Trophoblast cell (in vitro differentiated cells and primary cell): Measurements from ENCODE around the gene ERAP2.

Experiments used
- DNase-seq, 2 donors: peaks; one replicate each; pipeline ENCODE4 v3.0.0-alpha.2; 2016
- H2AFZ ChIP-seq: 2 replicates; pipeline ENCODE4 v1.6.1; 2013; ENCODE audit warnings: low read length, moderate library complexity, mild to moderate bottlenecking; ENCODE audit not compliant: insufficient read depth, poor library complexity
- H2AK5ac ChIP-seq: 2 replicates; pipeline ENCODE4 v1.6.1; 2013; ENCODE audit warnings: mild to moderate bottlenecking, low read length
- H2BK120ac ChIP-seq: 2 replicates; pipeline ENCODE4 v1.6.1; 2013; ENCODE audit warnings: low read length, mild to moderate bottlenecking, moderate library complexity; ENCODE audit not compliant: insufficient read depth, poor library complexity
- H2BK12ac ChIP-seq: 2 replicates; pipeline ENCODE4 v1.6.1; 2013; ENCODE audit warnings: mild to moderate bottlenecking, low read length, moderate library complexity
- H2BK5ac ChIP-seq: 2 replicates; pipeline ENCODE4 v1.6.1; 2013; ENCODE audit warnings: low read length, low read depth, moderate library complexity, mild to moderate bottlenecking; ENCODE audit not compliant: poor library complexity
- H3K14ac ChIP-seq: 2 replicates; pipeline ENCODE4 v1.6.1; 2013; ENCODE audit warnings: mild to moderate bottlenecking, low read length
- H3K18ac ChIP-seq: 2 replicates; pipeline ENCODE4 v1.6.1; 2013; ENCODE audit warnings: mild to moderate bottlenecking, low read length
- H3K23ac ChIP-seq: 2 replicates; pipeline ENCODE4 v1.6.1; 2013; ENCODE audit warnings: low read length
- H3K27ac ChIP-seq: 2 replicates; pipeline ENCODE4 v1.5.1; 2013; ENCODE audit warnings: low read depth, mild to moderate bottlenecking, inconsistent platforms, low read length, moderate library complexity
- H3K27me3 ChIP-seq: 2 replicates; pipeline ENCODE4 v1.6.1; 2013; ENCODE audit warnings: inconsistent platforms, mild to moderate bottlenecking, low read length, moderate library complexity; ENCODE audit not compliant: insufficient read depth
- H3K36me3 ChIP-seq, 2 experiments: 1 replicate in 1 of 2; 2 replicates in 1 of 2; pipeline ENCODE4 v1.6.1; 2013; ENCODE audit warnings: low read length in 2 of 2, mild to moderate bottlenecking in 2 of 2, moderate library complexity in 1 of 2; ENCODE audit not compliant: insufficient read depth in 2 of 2, control insufficient read depth in 1 of 2
- H3K4ac ChIP-seq: 2 replicates; pipeline ENCODE4 v1.6.1; 2013; ENCODE audit warnings: low read depth, mild to moderate bottlenecking, low read length, moderate library complexity
- H3K4me1 ChIP-seq, 2 experiments: 1 replicate in 1 of 2; 2 replicates in 1 of 2; pipeline ENCODE4 v1.6.1; 2013; ENCODE audit warnings: low read length in 2 of 2, mild to moderate bottlenecking in 2 of 2, moderate library complexity in 1 of 2; ENCODE audit not compliant: insufficient read depth in 2 of 2, control insufficient read depth in 1 of 2
- H3K4me2 ChIP-seq: 2 replicates; pipeline ENCODE4 v1.6.1; 2013; ENCODE audit warnings: inconsistent platforms, mild to moderate bottlenecking, low read length, moderate library complexity
- H3K4me3 ChIP-seq: 2 replicates; pipeline ENCODE4 v1.5.1; 2013; ENCODE audit warnings: mild to moderate bottlenecking, low read depth, low read length, inconsistent platforms
- H3K79me1 ChIP-seq: one replicate; pipeline ENCODE4 v1.6.1; 2013; ENCODE audit warnings: low read length
- H3K79me2 ChIP-seq: 2 replicates; pipeline ENCODE4 v1.6.1; 2013; ENCODE audit warnings: low read length, mild to moderate bottlenecking; ENCODE audit not compliant: control insufficient read depth, insufficient read depth, poor library complexity
- H3K9ac ChIP-seq: 2 replicates; pipeline ENCODE4 v1.6.1; 2013; ENCODE audit warnings: mild to moderate bottlenecking, low read length
- H3K9me3 ChIP-seq: 2 replicates; pipeline ENCODE4 v1.6.1; 2013; ENCODE audit warnings: low read depth, mild to moderate bottlenecking, control low read depth, inconsistent platforms, low read length; ENCODE audit not compliant: insufficient read depth
- H4K12ac ChIP-seq: 2 replicates; pipeline ENCODE4 v1.6.1; 2013; ENCODE audit warnings: low read depth, mild to moderate bottlenecking, low read length, moderate library complexity
- H4K8ac ChIP-seq: 2 replicates; pipeline ENCODE4 v1.6.1; 2013; ENCODE audit warnings: low read depth, mild to moderate bottlenecking, low read length, moderate library complexity
- H4K91ac ChIP-seq: one replicate; pipeline ENCODE4 v1.6.1; 2013; ENCODE audit warnings: low read depth, mild to moderate bottlenecking, low read length, moderate library complexity
- WGBS: extraction: QIAGEN DNeasy Blood & Tissue Kit; methylation state at CpG from one replicate; pipeline ENCODE4 v1.1.7; 2013; ENCODE audit warnings: missing lambda C conversion rate; ENCODE audit not compliant: insufficient read length, insufficient coverage; ENCODE audit errors: extremely low coverage; 5-methylcytosine and 5-hydroxymethylcytosine counted together

Gene ERAP2

GRCh38 chr5:96857454-96857853 lies 18.8 kb upstream of the ERAP2 start:
- no peak for DNase-seq
- Histone ChIP-seq H2AFZ (no peak overlapping the region), H3K14ac (no peak overlapping the region), H2BK120ac (no peak overlapping the region), H2BK12ac (no peak overlapping the region), H4K8ac (no peak overlapping the region), H3K79me2 (no peaks in the 10 kb centered on the region), H3K23ac (no peak overlapping the region), H3K4ac (no peak overlapping the region), H3K4me1 (no peaks in the 10 kb centered on the region), H3K4me2 (no peak overlapping the region), H3K18ac (no peak overlapping the region), H3K79me1 (no peaks in the 10 kb centered on the region), H3K36me3 (no peaks in the 10 kb centered on the region), H2BK5ac (no peak overlapping the region), H4K91ac (no peak overlapping the region), H3K27ac (no peak overlapping the region), H3K9ac (no peak overlapping the region), H3K4me3 (no peak overlapping the region), H3K27me3 (no peaks in the 10 kb centered on the region), H3K9me3 (no peaks in the 10 kb centered on the region), H2AK5ac (no peak overlapping the region), H4K12ac (no peak overlapping the region)
- WGBS: no CpG with 5 or more reads among the region's 1 CpG

- H3K4me2 ChIP-seq: no peak overlapping the region
- no peak overlapping the region for H3K18ac ChIP-seq
- no peak overlapping the region for H3K9ac ChIP-seq
- no peak overlapping the region for H2BK12ac ChIP-seq
- H2BK120ac ChIP-seq: no peak overlapping the region
- no peak overlapping the region for H4K91ac ChIP-seq
- no peak overlapping the region for H2AFZ ChIP-seq
- no peak overlapping the region for H4K8ac ChIP-seq
- no peak overlapping the region for H3K14ac ChIP-seq
- H3K23ac ChIP-seq: no peak overlapping the region
- H3K4me3 ChIP-seq: no peak overlapping the region
- no peak overlapping the region for H2BK5ac ChIP-seq
- no peak overlapping the region for H4K12ac ChIP-seq
- no peaks in the 10 kb centered on the region for H3K27me3 ChIP-seq
- WGBS: no CpG with 5 or more reads among the region's 4 CpGs
- H3K79me2 ChIP-seq: no peaks in the 10 kb centered on the region
- H3K9me3 ChIP-seq: no peaks in the 10 kb centered on the region
- DNase-seq: no peak
- H3K79me1 ChIP-seq: no peaks in the 10 kb centered on the region
- no peak overlapping the region for H3K4ac ChIP-seq
- H2AK5ac ChIP-seq: no peak overlapping the region
- no peaks in the 10 kb centered on the region for H3K36me3 ChIP-seq
- H3K4me1 ChIP-seq: no peaks in the 10 kb centered on the region
- no peak overlapping the region for H3K27ac ChIP-seq
These were observed 18.4 kb upstream of the ERAP2 start for GRCh38 chr5:96857924-96858323.

DNA sequence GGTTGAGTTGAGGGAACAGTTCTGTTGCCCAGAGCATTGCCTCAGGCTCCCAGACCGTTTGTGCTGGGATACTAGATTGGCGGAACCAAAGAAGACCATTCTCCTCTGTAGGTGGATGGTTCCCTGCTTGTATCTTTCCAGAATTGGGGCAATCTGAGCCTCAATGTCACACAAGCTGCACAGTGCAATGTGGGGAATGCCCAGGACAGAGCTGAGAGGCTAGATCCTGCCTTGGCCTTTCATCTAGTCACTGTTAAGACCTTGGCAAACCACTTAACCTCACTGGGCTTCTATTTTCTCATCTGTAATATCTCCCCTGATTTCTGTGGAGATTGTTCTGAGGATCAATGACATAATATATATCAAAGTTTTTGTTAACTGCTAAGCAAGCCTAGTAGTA lies 16.9 kb upstream of the ERAP2 start:
- Histone ChIP-seq H3K23ac (no peak overlapping the region), H3K4me1 (no peaks in the 10 kb centered on the region), H3K9ac (no peak overlapping the region), H2BK12ac (no peak overlapping the region), H3K27ac (no peak overlapping the region), H3K18ac (no peak overlapping the region), H4K8ac (no peak overlapping the region), H3K4me3 (no peak overlapping the region), H2BK5ac (no peak overlapping the region), H3K14ac (no peak overlapping the region), H2AK5ac (no peak overlapping the region), H4K91ac (no peak overlapping the region), H3K4ac (no peak overlapping the region), H3K9me3 (no peaks in the 10 kb centered on the region), H3K79me2 (no peaks in the 10 kb centered on the region), H3K27me3 (no peaks in the 10 kb centered on the region), H3K4me2 (no peak overlapping the region), H4K12ac (no peak overlapping the region), H3K36me3 (no peaks in the 10 kb centered on the region), H3K79me1 (no peaks in the 10 kb centered on the region), H2BK120ac (no peak overlapping the region), H2AFZ (no peak overlapping the region)
- no peak for DNase-seq
- WGBS: no CpG with 5 or more reads among the region's 2 CpGs

DNA sequence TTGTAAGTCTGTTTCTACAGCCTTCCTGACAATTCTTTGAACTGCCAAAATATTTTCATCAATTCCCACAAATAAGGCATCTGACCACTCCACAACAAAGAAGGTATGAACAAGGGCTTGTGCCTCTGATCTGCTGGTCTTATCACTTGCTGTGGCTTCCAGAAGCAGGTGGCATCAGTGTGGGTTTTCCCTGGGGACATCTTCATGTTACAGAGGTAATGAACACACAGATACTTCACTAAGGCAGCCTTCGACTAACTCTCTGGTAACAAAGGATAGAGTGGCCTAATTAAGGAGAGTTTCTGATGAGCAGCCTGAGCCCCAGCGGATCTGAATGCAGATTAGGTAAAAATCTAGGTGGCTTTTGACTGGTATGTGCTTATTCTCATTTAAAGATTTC lies 15.2 kb upstream of the ERAP2 start:
- no CpG with 5 or more reads among the region's 2 CpGs for WGBS

More for the DNA sequence above, 15.2 kb upstream of the ERAP2 start:
- H3K27ac ChIP-seq: no peak overlapping the region
- H4K12ac ChIP-seq: no peak overlapping the region
- no peak overlapping the region for H2AK5ac ChIP-seq
- H3K36me3 ChIP-seq: no peaks in the 10 kb centered on the region
- H3K27me3 ChIP-seq: no peaks in the 10 kb centered on the region
- no peak overlapping the region for H2BK5ac ChIP-seq
- no peaks in the 10 kb centered on the region for H3K9me3 ChIP-seq
- H4K8ac ChIP-seq: no peak overlapping the region
- H3K4me2 ChIP-seq: no peak overlapping the region
- no peak overlapping the region for H3K4me3 ChIP-seq
- H3K23ac ChIP-seq: no peak overlapping the region
- no peaks in the 10 kb centered on the region for H3K79me2 ChIP-seq
- H2AFZ ChIP-seq: no peak overlapping the region
- no peak overlapping the region for H3K9ac ChIP-seq
- no peaks in the 10 kb centered on the region for H3K79me1 ChIP-seq
- H3K4me1 ChIP-seq: no peaks in the 10 kb centered on the region
- no peak overlapping the region for H4K91ac ChIP-seq
- H2BK120ac ChIP-seq: no peak overlapping the region
- H3K14ac ChIP-seq: no peak overlapping the region
- DNase-seq: no peak
- H2BK12ac ChIP-seq: no peak overlapping the region
- no peak overlapping the region for H3K4ac ChIP-seq
- no peak overlapping the region for H3K18ac ChIP-seq
